Measurements from ENCODE around the gene RNF26. TPM values are rescaled to one million over a fixed set of nuclear protein-coding genes. Genes with fewer than 3 reads are reported as not detected.
"Not testable (repeated sequence)": the region's sequence is repeated elsewhere in the genome, so short reads cannot be mapped to it uniquely, and the experiment has no call there.

RNF26 gene
- total RNA-seq, 8 experiments from 2014 or later, result 5.7 to 26.5 (median 10.9) TPM

DNA sequence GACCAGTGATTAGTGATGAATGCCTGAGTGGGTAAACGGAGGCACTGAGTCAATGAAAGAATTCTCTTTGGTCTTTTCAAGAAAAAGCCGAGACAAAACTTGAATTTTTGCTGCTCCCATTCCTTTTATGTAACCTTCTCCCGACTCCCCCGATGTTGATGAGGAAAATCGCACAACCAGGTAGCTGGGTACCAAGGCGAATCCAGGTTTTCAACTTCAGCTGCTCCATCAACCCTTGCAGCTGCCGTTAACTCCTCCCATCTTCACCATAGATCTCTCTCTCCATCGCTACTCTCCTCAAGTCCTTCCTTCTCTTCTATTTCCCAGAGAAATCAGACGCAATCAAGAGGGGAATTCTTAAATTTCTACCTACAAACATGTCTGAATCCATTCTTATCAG is 47.8 kb downstream of the RNF26 start:
- no peak for ATAC-seq (replicated peaks in 6 of 8)
- Histone ChIP-seq H3K4me1 (replicated peaks in 1 of 2) (peaks cover 3 to 4% of the 10 kb centered on the region in 2 donors), H3K4me3 (peak overlapping the region; percentile 36 to 47 (median 45)), H3K27ac (no peak overlapping the region)
- in situ Hi-C loops (cut with MboI; ENCODE audit: low pct_unique_long_range_greater_than_20kb in 2 of 9, low sequenced_read_pairs in 9 of 9, unreplicated experiment in 9 of 9), result no loop called here
- WGBS, 10 experiments, result 2 to 30% (median 14%) methylated on average over 2 to 9 of the region's 9 CpGs

GRCh38 chr11:119382513-119382912 is 48.2 kb downstream of the RNF26 start:
- H3K4me3 ChIP-seq; H3K27ac ChIP-seq; in situ Hi-C loops (cut with MboI; ENCODE audit: low pct_unique_long_range_greater_than_20kb in 2 of 9, low sequenced_read_pairs in 9 of 9, unreplicated experiment in 9 of 9); ATAC-seq (replicated peaks in 6 of 8); H3K4me1 ChIP-seq (replicated peaks in 1 of 2): not testable (repeated sequence)
- 62 to 100% (median 90%) methylated on average over 1 to 10 of the region's 14 CpGs for WGBS, 10 experiments

DNA sequence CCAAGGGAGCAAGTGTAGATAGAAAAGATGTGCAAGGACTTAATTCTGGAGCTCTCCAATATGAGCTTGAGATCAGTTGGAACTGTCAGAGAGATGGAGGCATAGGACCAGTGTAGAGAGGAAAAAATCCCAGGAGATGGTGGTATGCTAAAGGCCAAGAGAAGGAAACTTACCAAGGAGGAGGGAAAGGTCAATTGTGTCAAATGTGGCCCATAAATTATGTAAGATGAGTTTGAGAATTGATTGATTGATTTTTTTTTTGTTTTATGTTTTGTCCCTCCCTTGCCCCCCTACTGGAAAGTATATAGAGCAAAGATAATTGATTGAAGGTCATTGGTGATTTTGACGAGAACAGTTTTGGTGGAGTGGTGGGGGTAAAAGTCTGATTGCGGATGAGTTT is 50.0 kb downstream of the RNF26 start:
- in situ Hi-C loops (cut with MboI; ENCODE audit: low pct_unique_long_range_greater_than_20kb in 2 of 9, low sequenced_read_pairs in 9 of 9, unreplicated experiment in 9 of 9), result no loop called here
- Histone ChIP-seq H3K27ac (no peak overlapping the region), H3K4me1 (replicated peaks in 1 of 2) (peaks cover 3 to 4% of the 10 kb centered on the region in 2 donors), H3K4me3 (no peak overlapping the region)
- 64 to 100% (median 81%) methylated on average over 1 to 2 of the region's 2 CpGs for WGBS, 10 experiments
- no peak for ATAC-seq (replicated peaks in 6 of 8)

Other genes with a start within 250 kb of the RNF26 start
- 10 to 100 TPM in 5 of 8 experiments, 1 to 10 TPM in 3; 6.0 to 46.7 (median 16.1) TPM for gene HMBS, start 249.6 kb upstream of the RNF26 start, total RNA-seq
- 10 to 100 TPM; 22.1 to 58.9 (median 36.5) TPM for gene DPAGT1, start 232.7 kb upstream of the RNF26 start, total RNA-seq
- gene C2CD2L, start 227.2 kb upstream of the RNF26 start, total RNA-seq, result 10 to 100 TPM in 3 of 8 experiments, 1 to 10 TPM in 5; 4.7 to 17.7 (median 8.7) TPM
- gene HINFP, start 212.9 kb upstream of the RNF26 start, total RNA-seq, result 10 to 100 TPM; 13.0 to 34.0 (median 28.2) TPM
- gene ABCG4, start 185.5 kb upstream of the RNF26 start, total RNA-seq, result 1 to 10 TPM in 5 of 8 experiments, under 1 TPM in 3; 0.36 to 3.3 (median 1.6) TPM
- 10 to 100 TPM in 2 of 8 experiments, 1 to 10 TPM in 5, under 1 TPM in 1; 0.65 to 16.3 (median 2.3) TPM for gene NLRX1, start 165.8 kb upstream of the RNF26 start, total RNA-seq
- 1 to 10 TPM in 2 of 8 experiments, under 1 TPM in 5, not detected in 1; 0.15 to 2.5 (median 0.29) TPM for gene NHERF4, start 149.1 kb upstream of the RNF26 start, total RNA-seq
- gene CBL, start 128.2 kb upstream of the RNF26 start, total RNA-seq, result 10 to 100 TPM in 7 of 8 experiments, 1 to 10 TPM in 1; 5.1 to 19.3 (median 13.9) TPM
- gene MCAM, start 17.4 kb upstream of the RNF26 start, total RNA-seq, result 10 to 100 TPM in 4 of 8 experiments, 1 to 10 TPM in 4; 2.0 to 78.9 (median 10.4) TPM
- 10 to 100 TPM in 1 of 8 experiments, 1 to 10 TPM in 3, under 1 TPM in 3, not detected in 1; 0.54 to 27.8 (median 1.4) TPM for gene C1QTNF5, start 6.4 kb downstream of the RNF26 start, total RNA-seq
- under 1 TPM in 6 of 8 experiments, not detected in 2; 0.05 to 0.62 (median 0.12) TPM for gene MFRP, start 12.2 kb downstream of the RNF26 start, total RNA-seq
- 10 to 100 TPM in 1 of 8 experiments, 1 to 10 TPM in 7; 1.1 to 15.2 (median 2.6) TPM for gene USP2, start 47.2 kb downstream of the RNF26 start, total RNA-seq
- 100 to 1,000 TPM in 1 of 8 experiments, 10 to 100 TPM in 7; 19.8 to 575 (median 31.3) TPM for gene THY1, start 88.6 kb downstream of the RNF26 start, total RNA-seq